HG03378 (cell line): Measurements from ENCODE around the gene CDK5RAP1.
"Not testable (repeated sequence)": the region's sequence is repeated elsewhere in the genome, so short reads cannot be mapped to it uniquely, and the experiment has no call there.

ENCODE experiments used
- ATAC-seq: cut with Tn5 transposase; IDR thresholded peaks from one replicate; pipeline ENCODE4 v1.9.1; 2021; ENCODE audit warnings: mild to moderate bottlenecking, moderate library complexity; ENCODE audit not compliant: unreplicated experiment

Gene CDK5RAP1

DNA sequence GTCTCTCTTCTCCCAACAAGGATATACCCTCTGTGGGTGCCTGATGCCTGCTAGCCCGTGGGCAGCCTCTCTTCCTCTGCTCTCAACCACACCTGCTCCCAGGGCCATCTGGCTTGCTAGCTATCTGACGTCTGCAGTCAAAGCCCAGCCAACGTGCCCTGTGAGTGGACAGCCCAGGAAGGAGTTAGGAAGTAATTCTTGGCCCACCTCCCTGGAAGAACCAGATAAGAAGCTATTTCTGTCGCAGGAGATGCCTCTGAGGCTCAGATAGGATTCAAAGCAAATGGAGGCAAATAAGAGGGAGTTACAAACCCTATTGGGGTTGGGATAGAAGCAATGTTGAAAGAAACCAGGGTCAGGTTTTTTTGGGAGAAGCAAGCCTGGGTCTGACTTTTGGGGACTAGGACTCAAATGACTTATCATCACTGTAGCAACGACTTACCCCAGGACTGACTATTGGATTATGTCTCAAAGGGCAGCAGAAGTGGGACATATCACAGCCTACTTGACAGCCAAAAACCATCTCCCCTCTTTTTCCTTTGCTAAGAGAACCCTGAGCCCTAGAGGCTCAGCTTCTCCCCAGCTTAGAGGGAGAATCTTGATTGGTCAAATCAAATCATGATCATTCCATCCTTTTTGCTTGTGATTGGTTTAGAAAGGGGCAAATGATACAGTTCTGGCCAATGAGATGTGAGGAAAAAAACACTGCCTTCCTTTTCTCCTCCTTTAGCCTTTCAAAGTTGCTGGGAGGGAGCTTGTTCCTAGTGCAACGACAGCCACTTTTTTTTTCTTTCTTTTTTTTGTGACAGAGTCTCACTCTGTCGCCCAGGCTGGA, 18.0 kb upstream of the CDK5RAP1 start:
- ATAC-seq = no peak

DNA sequence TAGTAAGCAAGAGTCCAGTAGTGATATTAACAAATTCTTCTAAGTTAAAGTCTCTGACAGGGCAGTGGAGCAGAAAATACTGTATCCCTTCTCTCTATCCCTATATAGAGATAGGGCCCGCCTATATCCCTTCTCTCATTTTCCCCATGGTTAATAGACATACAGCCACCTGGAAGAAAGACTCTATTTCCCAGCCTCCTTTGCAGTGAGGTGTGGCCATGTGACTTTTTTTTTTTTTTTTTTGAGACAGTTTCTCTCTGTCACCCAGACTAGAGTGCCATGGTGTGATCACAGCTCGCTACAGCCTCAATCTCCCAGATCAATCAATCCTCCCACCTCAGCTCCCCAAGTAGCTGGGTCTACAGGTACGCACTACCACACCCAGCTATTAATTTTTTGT, 16.7 kb upstream of the CDK5RAP1 start:
- no peak for ATAC-seq

DNA sequence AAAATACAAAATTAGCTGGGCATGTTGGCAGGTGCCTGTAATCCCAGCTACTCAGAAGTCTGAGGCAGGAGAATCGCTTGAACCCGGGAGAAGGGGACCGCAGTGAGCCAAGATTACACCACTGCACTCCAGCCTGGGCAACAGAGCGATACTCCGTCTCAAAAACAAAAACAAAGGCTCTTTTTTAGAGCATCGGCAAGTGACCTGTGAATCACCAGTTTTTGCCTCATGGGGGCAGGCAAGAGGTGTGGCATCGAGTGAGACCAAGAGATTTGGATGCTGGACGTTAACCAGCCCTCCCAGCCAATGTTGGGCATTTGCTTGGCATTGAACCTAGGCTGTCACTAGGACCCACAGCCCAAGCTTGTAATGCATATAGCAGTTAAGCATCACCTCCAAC, 14.6 kb upstream of the CDK5RAP1 start:
- ATAC-seq = no peak

DNA sequence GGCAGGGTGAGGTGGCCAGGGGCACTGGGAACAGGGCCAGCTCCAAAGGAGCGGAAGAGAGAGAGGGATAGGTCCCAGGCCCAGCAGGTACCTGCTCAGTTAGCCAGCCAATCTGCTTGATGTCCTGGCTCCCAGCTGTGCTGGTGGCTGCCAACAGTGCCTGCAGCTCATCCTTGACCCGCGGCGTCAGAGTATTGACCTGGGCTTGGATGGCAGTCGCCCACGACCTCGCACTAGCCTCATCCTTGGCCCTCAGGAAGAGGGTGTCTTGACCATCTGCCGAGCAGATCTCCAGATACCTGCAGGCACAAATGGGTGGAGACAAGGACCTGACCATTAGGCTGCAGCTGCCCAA, 11.1 kb upstream of the CDK5RAP1 start:
- ATAC-seq = no peak

DNA sequence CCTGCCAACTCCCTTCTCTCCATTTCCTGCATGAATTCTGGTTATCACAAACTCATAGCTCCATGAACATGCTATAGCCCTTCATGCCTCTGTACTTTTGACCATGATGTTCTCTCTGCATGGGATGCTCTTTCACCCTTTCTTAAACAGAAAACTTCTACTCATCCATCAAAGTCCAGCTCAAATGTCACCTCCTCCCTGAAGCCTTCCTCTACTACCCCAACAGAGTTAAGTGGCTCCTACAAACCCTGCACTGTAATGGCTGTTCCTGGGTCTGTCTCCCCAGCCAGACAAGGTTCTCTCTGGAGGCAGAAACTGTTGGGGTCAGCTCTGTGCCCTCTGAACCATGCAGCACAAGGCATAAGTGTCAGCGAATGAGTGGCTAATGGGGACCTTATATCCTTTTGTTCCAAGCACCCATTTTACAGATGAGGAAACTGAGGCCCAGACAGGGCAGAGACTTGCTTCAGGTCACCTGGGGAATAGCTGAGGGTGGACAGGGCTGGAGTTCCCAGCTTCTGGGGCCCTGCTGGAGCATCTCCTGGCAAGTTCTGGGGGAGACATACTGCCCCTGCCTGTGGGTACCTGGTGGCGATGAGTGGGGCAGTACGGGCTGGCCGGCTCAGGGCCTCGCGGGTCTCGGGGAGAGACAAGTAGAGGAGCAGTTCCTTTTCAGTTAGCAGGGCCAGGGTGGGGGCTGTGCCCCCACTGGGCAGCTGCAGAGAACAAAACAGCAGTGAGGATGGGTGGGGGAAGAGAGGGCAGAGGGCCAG, 10.6 kb upstream of the CDK5RAP1 start:
- ATAC-seq = no peak

DNA sequence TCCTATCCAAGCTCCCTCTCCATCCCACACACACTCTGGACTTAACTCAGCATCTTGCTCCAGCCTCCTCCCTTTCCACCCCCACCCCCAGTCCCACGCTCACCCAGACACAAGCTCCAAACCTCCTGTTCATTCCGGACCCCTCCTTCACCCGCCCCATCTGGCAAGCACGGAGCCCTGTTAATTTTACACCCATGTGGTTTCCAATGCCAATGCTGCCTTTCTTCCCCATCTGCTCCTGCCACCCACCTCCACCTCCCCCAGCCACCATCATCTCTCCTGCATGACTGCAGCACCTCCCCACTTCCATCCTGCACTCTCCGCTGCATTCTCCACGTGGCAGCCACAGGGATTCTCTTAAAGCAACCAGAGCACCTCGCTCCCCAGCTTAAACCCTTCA, 9.9 kb upstream of the CDK5RAP1 start:
- ATAC-seq = no peak

DNA sequence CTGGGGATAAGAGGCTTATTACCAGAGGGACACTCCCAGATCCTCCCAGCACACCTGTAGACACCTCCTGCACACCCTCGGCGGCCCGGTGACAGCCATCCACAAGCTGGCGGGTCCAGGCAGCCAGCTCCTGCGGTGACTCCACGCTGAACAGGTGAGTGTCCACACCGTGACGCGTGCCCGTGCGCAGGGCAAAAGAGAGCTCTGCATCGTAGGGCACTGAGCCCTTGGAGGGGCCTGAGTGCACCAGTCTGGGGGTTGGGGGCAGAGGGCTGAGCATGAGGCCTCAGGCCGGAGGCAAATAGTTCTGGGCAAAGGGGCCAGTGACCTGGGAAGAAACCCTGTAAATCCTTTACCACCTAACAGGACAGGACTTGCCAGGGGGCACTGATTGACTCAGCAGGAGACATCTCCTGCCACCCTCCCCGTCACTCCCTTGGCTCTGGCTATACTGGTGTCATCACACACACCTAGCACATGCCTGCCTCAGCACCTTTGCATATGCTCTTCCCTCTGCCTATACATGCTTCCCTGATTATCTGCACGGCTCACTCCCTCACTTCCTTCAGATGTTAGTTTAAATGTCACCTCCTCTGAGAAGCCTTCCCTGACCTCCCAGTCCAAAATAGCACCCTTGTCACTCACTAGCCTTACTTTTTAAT, 8.9 kb upstream of the CDK5RAP1 start:
- no peak for ATAC-seq

DNA sequence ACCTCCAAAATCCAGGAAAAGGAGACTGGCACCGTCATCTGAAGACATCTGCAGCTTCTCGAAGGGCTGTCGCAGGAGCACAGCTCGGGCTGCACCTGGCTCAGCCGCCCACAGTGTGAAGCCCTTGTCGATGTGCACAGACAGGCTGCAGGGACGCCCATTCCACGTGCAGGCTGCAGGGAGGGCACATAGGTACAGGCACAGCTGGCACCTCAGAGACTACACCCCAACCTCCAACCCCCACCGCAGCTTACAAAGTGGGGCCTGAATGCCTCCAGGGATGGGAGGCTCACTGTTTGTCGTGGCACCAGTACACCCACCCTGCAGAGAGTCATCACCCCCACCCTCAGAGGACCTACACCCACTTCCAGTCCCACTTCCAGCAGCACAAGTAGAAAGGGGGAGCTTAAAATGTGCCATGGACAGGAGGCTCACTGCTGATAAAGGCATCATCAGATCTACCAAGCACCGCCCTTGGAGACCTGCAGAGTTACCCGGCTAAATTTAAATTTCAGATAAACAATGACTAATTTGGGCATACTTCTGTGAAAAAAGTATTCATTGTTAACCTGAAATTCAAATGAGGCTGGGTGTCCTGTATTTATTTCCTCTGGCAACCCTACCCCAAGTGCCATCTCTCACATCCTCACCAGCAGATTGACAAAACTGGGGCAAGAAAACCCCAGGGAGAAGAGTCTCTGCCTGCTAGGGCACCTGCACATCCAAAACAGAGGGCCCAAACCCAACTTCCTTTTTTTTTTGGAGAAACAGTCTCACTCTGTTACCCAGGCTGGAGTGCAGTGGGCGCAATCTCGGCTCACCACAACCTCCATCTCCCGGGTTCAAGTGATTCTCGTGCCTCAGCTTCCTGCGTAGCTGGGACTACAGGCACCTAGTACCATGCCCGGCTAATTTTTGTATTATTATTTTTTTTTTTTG, 7.7 kb upstream of the CDK5RAP1 start:
- ATAC-seq = no peak

DNA sequence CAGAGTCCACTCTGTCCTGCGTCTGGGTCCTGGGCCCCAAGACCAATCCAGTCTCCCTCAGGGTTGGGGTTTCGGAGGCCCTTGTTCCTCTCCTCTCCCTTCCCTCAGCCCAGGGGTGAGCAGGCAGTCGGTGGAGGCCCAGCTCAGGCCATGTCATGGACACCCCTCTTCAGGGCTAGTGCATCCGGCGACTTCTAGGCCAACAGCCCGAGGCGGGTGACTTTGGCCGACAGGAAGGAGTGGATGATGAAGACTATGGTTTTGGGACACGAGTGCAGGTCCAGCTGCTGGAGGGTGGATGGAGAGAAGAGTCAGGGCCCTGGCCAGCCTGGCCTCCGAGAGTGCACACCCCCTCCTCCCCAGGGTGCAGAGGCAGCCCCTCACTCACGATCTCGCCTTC, 7.0 kb upstream of the CDK5RAP1 start:
- ATAC-seq = no peak

DNA sequence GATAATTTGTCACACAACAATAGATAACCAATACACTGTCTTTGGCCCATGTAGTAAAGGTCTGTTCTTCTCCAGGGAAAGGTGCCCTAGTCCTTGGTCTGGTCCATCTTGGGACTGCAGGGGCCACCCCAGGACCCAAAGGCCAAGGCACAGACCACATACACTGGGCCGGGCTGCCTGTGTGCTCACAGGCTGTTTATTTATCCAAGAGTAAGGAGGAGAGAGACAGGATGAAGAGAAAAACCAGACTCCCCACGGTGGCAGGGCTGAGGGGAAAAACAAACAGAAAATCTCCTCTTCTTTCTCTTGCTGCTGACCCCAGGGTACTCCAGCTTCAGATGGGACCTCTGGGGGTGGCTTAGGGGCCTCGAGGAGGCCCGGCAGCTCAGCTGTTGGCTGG, 6.5 kb upstream of the CDK5RAP1 start:
- ATAC-seq = no peak

DNA sequence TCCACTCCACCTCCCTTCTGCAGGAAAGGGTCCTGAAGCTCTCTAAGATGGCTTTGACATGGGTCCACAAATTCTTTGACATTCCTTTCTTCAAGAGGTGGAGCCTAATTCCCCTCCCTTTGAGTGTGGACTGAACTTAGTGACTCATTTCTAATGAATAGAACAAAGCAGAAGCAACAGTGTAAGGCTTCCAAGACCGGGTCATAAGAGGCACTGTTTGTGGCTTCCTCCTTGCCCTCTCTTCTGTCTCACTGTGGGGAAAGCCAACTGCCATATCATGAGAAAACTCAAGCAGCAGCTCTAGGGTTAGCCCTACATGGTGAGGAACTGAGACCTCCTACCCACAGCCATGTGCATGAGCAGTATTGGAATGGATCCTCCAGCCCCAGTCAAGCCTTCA, 5.9 kb upstream of the CDK5RAP1 start:
- no peak for ATAC-seq

DNA sequence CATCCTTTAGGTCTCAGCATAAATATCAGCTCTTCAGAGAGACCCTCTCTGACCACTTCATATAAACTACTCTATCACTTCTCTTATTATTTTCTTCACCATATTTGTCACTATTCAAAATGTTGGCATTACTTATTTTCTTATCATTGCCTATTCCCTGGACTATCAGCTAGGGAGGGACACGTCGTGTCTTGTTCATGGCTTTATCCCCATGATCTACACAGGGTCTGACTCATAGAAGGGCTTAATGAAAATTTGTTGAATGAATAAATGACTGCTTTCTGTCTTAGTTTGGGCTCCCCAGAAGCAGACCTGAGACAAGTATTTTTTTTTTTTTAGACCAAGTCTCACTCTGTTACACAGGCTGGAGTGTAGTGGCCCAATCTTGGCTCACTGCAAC, 3.0 kb upstream of the CDK5RAP1 start:
- no peak for ATAC-seq

DNA sequence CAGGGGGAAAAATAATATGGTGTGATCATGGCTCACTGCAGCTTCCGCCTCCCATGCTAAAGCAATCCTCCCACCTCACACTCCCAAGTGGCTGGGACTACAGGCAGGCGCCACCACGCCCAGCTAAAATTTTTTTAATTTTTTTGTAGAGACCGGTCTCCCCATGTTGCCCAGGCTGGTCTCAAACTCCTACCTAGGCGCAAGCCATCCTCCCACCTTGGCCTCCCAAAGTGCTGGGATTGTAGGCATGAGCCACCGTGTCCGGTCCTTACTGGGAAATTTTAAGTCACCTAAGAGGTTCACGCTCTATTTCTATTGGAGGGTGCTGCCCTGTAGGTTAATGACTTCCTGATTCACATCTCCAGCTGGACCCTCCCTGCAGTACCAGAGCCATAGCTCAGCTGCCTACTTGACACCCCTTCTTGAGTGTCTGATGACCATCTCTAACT, 626 bp upstream of the CDK5RAP1 start:
- ATAC-seq = no peak

DNA sequence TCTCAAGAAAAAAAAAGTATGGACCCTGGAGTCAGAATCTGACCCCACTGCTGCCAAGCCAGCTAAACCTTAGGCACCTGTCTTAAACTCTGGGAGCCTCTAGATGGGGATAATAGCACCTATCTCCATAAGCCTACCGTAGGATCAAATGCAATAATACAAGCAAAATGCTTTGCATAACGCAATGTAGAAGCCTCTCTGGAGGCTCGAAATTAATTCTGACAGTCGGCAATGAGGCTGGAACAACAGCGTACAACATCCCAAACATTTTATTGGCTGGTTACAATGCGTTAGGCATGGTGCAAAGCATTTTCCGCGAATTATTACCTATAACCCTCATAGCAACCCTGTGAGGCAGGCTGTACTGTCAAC, 521 bp downstream of the CDK5RAP1 start:
- peak; percentile 20 for ATAC-seq

DNA sequence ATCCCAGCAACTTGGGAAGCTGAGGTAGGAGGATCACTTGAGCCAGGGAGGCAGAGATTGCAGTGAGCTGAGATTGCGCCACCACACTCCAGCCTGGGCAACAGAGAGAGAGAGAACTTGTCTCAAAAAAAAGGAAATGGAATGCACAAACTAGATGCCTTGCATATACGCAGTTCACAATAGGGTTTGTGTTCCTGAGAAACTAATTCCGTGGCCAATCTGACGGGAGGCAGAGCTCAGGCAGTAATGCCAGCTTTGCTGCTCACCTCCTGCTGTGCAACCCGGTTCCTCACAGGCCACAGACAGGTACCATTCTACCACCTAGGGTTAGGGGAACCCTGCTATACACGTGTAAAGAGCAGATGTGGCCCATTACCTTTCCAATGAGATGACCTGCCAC, 1.4 kb downstream of the CDK5RAP1 start:
- no peak for ATAC-seq

DNA sequence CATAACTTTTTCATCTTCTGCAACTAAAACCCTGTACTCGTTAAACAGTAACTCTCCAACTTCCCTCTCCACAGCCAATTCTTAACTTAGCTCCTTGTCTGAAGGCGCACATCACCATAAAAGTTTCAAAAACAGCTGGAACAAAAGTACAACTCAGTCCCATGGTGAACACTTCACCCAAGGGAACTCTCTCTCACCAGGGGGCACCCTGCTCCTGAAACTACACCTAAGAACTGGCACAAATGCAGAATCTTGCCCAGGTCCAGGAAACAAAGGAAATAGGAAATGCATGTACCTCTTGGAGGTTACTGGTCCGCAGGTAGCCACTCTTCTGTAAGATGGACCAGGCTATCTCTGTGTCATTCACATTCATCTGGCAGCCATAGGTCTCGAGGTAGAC, 6.6 kb downstream of the CDK5RAP1 start:
- ATAC-seq = no peak

DNA sequence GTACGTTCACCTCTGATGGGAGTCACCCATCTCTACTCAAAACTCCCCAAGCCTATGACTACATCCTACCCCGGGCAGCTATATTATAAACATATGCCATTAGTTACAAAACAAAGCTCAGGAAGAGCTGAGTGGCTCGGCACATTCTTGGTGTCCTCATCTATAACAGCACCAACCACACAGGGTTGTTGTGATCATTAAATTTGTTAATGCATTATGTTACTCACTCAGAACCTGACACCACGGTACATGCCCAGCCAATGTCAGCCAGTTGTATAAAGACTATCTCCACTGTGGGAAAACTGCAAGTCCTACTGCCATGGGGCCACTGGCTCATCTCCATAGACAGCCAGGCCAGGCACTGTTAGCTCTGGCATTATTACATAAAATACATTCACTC, 7.7 kb downstream of the CDK5RAP1 start:
- no peak for ATAC-seq

DNA sequence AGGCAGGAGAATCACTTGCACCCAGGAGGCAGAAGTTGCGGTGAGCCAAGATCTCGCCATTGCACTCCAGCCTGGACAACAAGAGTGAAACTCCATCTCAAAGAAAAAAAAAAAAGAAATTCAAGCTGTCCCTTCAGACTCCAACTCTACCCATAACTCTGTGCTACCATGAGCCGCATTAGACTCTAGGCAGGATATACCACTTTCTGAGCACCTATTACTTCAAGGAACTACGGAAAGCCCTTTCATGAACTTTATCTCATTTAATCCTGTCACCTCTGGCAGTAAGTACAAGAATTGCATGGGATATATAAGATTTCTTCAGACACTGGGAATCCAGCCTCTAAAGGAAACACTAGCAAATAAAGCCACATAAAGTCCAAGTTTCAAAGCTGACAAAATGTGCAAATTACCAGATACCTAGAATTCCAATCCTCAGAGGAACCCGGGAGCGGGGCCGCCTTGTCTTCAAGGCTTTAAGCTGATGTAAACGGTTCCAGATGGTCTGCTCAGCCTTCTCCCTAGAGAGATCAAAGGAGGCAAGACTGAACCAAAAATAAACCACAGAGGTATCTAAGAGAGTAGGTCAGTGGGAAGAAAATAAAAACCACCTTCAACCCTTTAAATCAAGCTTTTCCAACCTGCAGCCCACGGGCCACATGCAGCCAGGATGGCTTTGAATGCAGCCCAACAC, 9.4 kb downstream of the CDK5RAP1 start:
- ATAC-seq = no peak

DNA sequence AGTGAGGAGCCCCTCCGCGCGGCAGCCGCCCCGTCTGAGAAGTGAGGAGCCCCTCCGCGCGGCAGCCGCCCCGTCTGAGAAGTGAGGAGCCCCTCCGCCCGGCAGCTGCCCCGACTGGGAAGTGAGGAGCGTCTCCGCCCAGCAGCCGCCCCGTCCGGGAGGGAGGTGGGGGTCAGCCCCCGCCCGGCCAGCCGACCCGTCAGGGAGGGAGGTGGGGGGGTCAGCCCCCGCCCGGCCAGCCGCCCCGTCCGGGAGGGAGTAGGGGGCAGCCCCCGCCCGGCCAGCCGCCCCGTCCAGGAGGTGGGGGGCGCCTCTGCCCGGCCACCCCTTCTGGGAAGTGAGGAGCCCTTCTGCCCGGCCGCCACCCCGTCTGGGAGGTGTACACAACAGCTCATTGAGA, 12.0 kb downstream of the CDK5RAP1 start:
- ATAC-seq = not testable (repeated sequence)

DNA sequence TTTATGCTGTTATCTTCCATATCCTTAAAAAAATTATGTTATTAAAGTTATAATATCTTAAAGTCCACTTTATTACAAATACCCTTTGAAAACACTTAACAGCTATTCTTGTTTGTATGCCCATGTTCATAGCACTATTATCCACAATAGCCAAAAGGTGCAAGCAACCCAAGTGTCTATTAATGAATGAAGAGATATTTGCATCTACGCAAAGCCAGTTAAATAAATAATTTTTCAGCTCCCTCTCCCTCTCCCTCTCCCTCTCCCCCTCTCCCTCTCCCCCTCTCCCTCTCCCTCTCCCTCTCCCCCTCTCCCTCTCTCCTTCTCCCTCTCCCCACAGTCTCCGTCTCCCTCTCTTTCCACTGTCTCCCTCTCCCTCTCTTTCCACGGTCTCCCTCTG, 13.1 kb downstream of the CDK5RAP1 start:
- ATAC-seq = no peak
